Effector CD4-positive, alpha-beta T cell (primary cell): ENCODE data around the gene CCBE1.

Source experiments
- DNase-seq: peaks from one replicate; pipeline ENCODE4 v3.0.0-alpha.2; 2020

CCBE1 gene

DNA sequence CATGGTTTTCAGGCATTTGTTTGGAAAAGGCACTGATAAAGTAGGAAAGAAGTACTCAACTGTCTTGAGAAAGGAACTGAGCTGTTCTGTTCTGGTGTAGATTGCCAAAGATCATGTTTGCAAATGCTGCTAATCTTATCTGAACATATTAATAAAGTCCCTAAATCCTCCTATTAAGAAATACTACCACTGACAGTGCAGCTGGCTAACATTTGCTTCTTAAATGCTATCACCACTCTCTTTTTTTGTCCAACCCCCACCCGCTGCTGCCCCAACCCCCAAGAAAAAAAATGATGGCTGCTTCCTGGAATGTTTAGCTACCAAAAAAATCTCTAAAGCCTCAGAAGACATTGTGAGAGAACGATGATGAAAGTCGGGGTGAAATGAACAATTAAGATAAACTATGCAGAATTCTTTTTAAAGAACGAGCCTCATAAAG, 130.7 kb downstream of the CCBE1 start:
- no peak for DNase-seq

DNA sequence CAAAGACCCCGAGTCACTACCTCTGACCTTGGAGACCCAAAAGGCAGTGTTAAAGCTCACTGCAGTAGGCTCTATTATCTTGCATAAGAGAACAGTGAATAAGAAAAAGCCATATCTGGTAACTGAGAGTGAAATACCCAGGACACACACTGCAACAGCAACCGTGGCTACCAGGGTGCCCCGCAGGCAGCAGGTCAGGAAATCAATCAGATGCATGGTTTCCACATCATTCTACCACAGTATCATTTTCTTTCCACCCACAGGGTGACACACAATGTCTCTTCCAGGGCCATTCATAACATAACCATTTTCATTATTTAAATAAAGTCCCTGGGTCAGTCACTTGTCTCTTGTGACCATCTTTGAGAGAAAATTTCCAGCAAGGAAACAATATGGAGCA, 131.3 kb downstream of the CCBE1 start:
- no peak for DNase-seq

- DNase-seq, result no peak
These were observed 132.7 kb downstream of the CCBE1 start for GRCh38 chr18:59564561-59564960.

DNA sequence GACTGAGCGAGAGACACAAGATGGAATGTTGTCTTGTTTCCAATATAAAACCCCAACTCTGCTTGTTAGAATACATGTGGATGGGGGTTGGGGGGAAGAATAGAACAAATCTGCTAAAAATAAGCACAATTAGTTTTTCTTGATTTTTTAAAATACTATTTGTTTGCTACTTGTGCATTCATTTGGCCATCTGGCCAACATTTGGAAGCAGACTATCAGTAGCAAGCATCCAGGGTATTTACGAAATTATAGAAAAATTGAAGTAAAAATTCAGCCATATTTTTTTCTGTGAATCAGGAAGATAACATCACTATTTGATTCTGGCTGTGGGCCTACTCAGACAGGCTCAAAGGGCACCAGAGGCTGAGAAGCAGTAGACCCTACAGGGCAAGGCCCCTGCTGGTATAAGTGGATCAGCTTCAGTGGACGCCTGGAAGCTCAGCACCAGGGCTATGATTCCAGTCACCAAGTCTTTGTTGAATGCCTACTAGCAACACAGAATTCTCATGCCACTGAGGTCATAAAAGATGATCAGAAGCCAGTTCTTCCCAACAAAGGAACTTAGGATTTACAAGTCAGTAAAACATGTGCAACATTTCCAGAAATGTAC, 133.9 kb downstream of the CCBE1 start:
- no peak for DNase-seq

DNA sequence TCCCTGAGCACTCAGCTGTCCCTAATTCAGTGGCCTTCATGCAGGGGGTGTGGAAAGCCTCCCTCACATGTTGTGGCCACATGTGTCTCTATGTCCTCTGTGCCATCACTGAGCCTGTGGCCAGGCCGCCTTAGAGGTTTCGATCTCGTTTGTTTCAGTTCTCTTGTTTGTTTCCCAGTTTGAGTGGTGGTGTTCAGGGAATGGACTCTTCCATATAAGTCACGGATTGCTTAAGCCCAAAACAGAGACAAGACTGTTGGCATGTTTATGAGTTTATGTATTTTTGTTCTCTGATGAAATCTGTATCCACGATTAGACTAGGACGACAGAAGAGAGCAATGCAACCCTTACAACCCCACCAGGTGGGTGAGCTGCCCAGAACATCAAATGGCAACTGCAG, 134.5 kb downstream of the CCBE1 start:
- DNase-seq, result no peak

GRCh38 chr18:59561612-59562011, 135.6 kb downstream of the CCBE1 start:
- DNase-seq, result no peak

DNA sequence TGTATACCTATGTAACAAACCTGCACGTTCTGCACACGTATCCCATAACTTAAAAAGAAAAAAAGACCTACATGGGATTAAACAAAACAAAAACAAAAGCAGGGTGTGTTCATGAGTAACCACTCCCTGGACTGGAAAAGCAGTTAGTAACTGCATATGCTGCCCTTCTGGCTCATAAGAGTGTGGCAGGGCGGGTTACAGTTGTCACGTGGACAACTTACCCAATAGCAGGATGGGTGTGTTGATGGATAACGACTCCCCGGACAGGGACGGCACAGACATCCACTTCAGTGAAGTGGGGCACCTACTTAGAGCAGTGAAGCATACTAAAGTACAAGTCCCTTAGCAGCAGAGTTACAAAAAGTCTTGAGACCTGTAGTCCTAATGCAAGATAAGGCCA, 136.7 kb downstream of the CCBE1 start:
- DNase-seq, result no peak

DNA sequence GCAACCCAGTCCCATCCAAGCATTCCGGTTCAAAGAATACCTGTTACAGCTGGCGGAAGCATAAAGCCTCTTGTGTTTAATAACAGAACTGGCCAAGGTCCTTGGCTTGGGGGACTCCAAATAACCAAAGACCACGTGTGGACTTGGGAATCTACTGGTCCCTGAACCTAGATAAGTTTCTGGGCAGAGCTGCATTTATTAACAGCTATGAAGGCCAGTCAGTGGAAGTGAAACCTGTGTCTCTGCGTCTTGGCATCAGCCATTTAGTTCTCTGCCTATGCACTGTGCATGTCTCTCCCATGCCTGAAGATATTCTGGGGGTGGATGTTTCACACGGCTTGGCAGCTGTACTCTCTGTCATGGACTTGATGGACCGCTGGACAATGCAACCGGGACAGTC, 137.7 kb downstream of the CCBE1 start:
- DNase-seq, result no peak

DNA sequence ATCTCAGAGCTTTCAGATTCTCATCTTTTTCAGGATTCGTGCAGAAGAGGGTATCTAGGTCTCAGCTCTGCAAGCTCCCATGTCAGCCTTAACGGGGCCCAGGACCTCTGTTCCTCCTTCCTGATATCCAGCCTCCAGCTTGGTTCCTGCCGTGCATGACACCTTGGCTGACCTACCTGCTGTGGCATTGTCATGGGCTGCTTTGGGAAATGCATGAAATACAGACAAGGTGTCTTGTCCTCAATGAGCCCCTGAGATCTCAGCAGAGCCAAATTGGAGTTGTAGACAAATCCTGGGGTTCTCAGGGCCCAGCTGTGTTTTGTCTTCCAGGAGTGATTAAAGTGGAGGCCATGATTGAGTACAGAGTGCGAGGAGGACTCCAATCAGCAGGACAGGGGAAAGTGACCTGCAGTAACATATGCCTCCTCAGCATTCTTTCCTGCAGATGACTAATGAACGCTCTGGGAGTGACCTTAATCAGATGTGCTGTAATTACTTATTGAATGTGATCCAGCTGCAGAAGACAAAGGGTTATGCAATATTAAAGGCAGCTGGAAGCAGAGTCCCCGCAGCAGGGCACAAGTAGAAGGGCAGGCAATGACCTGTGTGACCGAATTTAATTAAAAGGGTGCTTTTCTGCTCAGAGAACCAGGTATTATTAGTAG, 141.1 kb downstream of the CCBE1 start:
- no peak for DNase-seq

DNA sequence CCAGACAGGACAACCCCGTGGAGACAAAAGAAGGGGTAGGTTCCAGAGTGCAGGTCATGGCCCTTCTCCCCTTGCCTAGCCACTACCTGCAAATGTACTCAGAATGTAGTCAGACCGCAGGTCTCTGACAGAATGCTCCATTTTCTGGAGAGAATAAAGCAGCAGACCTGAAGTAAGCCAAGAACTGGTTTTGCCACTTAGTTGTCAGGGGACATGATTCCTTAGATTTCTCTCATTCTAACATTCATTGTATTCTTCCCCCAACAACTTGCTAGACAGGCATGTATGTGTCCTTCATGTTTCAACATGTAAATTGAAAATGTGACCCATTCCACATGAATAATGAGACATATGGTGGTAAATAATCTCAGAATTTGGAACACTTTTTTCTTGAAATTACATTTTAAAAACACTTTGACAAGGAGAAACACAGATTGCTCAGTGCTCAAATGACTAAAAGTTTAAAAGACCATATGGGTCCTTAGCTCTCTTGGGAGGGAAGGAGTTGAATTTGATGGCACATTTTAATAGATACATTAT, 142.4 kb downstream of the CCBE1 start:
- DNase-seq, result no peak

DNA sequence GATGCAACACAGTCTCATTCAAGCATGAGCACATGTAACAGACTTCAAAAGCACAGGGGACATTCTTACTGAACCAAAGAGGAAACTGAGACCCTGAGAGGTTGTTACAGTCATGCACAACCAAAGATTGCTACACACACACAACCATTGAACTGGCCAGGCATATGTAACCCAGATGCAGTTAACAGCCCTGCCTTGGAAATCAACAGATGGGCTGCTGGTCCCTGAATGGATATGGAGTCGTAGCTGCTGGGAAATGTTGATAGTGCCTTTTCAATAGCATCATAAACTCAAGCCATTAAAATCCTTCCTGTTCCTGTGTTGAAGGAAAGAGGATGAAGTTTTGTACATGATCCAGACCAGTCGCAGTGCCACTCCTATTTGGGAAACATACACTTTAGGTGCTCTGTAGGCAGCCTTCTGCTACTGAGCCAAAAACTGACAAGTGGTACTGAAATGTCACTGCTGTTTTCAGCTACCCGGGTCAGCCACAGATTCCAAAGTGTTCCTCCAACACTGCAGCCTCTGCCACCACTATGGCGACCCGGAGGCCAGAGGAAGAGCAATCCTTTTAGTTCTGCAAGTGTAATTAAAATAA, 143.9 kb downstream of the CCBE1 start:
- no peak for DNase-seq

DNA sequence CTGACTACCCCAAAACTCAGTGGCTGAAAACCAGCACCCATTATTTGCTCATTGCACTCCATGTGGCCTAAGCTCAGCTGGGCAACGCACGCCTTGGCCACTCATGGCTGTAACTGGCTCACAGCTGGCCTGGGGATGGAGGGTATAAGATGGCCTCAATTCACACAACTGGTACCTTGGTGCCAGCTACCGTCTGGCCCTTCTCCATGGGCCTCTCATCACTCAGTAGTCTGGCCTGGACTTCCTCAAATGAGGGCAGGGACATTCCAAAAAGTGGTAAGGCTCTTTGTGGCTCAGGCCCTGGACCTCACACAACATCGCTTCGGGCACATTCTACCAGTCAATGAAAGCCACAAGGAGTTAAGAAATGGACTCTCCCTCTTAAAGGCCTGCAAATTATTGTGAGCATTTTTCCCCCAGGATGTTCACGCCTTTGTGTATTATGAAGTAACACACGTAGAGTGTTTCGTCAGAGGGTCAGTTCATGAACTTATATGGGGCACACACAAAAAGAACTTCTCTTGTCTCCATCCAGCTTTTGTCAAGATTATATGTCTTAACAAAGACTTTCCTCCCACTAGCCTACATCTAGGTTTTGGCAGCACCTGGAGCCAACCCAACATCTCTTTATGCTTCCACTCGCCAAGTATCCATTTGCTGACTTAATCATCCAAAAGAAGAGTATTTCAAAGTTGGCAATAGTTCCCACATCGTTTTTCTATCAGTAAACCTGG, 145.2 kb downstream of the CCBE1 start:
- DNase-seq, result no peak

DNA sequence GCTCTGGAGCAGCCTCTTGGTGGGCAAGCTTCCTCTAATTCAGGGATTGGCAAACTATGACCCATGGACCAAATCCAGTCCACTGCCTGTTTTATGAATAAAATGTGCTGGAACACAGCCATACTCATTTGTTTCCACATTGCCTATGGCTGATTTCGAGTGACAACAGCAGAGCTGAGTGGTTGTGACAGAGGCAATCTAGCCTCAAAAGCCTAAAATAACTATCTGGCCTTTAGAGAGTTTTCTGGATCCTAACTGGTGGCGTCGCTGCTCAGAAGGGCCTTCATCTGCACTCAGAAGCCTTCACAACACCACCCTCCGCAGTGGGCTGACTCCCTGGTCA, 147.1 kb downstream of the CCBE1 start:
- no peak for DNase-seq

- DNase-seq, result no peak
These were observed 147.6 kb downstream of the CCBE1 start for GRCh38 chr18:59549503-59550173.

DNA sequence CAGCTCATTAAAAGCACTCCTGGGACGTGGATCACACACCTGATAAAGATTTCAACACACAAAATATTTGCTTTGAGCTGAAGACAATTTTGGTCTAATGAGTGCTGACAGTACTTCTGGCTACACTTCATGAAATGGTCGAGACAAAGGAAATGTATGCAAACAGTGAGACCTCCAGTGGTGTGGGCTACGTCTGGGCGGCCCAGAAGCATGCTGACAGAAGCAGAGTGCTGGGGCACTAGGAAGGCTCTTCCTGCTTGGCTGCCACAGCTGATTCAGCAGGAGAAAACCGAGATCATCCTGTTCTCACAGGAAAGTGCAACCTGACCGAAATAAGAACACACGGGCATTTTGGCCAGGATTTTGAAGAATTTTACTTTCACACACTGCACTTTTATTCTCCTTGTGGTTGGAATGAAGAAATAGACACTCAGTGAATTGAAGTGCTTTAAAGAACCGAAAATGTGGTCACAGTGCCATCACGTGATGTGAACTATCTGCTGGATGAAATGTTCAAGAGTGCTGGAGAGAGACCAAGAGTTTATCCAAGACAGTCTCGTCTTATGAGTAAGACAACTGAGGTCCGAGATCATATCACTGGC, 149.5 kb downstream of the CCBE1 start:
- no peak for DNase-seq

- no peak for DNase-seq
These were observed 151.0 kb downstream of the CCBE1 start for GRCh38 chr18:59546188-59546587.

DNA sequence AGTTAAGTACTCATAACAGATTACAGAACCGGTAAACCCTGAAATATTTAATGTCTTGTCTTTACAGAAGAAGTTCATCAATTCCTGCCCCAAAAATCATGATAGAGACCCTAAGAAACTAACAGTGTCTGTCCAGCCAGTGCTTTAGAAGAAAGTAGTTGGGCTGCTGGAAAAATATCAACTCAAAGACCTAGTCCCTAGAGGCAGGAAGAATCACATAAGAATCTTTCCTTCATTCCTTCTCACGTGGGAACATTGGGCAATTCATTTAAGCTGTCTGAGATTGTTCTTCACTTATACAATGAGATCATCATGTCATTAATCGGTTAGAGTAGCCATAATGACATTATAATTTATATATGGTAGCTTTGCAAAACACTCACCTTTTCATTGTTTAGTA, 156.4 kb downstream of the CCBE1 start:
- no peak for DNase-seq

DNA sequence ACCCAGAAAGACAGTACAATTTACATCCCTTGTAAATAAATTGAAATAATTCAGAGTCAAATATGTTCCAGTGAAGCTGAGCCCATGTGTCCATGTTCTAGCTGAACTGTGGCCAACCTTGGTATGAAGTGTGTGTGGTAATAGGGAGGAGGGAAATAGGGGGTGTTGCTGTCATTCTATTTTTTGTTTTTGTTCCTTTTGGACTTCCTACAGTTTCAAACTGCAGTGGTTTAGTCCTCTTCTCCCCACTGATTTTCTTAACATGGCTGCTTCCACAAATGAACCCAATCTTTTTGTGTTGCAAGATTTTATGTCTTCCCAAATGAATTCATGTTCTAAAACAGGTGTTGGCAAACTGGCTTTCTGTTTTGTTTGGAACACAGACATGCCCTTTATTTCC, 156.9 kb downstream of the CCBE1 start:
- no peak for DNase-seq

DNA sequence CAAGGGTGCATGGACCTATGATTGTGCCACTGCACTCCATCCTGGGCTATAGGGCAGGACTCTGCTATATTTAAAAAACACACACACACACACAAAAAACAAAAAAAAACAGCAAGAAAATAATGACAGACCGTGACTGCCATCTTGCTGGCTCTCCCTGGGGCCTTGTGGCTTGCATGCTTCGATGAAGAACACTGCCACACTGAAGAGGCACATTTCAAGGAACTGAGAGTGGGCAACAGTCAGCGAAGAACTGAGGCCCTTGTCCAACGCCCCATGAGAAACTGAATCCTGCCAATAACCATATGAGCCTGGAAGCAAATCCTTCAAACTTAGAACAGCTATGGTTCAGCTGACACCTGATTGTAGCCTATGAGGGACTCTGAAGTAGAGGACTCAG, 158.1 kb downstream of the CCBE1 start:
- no peak for DNase-seq

DNA sequence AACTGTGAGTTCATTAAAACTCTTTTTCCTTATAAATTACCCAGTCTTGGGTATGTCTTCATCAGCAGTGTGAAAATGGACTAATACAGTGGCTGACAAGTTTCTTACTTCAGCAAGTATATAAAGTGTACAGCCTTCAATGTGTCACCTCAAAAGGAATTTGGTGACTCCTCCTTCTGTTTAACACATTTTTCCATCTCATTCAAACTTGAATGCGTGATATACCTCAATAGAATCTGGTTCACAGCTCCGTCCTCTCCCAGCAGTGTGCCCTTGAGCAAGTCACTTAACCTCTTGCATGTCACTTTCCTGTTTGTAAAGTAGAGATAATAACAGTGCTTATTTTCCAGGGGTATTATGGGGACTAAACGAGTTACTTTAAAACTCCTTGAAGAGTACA, 159.6 kb downstream of the CCBE1 start:
- DNase-seq, result no peak

DNA sequence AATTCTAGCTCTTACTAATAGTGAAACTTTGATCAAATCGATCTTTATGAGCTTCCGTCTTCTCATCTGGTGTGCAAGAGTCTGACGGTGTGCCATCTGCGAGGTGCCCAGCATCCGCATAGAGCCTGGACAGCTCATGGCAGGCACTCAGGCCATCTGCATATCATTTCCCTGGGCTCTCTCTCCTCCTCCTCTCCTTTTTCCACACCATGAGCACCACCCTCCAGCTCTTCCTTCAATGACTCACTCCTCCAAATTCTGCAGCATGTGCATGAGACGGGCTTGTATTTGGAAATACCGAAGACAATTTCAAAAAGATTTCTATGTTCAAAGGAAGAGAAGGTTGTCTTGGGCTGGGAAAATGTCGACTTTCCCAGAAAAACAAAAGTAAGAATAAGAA, 161.1 kb downstream of the CCBE1 start:
- no peak for DNase-seq

GRCh38 chr18:59535055-59535454, 162.2 kb downstream of the CCBE1 start:
- no peak for DNase-seq

GRCh38 chr18:59528866-59529265, 168.4 kb downstream of the CCBE1 start:
- no peak for DNase-seq
